Measurements from ENCODE around the gene E2F1. TPM values are rescaled to one million over a fixed set of nuclear protein-coding genes. Genes with fewer than 3 reads are reported as not detected.

The E2F1 gene
- total RNA-seq, 2 experiments from 2014 or later = 128 to 148 TPM

DNA sequence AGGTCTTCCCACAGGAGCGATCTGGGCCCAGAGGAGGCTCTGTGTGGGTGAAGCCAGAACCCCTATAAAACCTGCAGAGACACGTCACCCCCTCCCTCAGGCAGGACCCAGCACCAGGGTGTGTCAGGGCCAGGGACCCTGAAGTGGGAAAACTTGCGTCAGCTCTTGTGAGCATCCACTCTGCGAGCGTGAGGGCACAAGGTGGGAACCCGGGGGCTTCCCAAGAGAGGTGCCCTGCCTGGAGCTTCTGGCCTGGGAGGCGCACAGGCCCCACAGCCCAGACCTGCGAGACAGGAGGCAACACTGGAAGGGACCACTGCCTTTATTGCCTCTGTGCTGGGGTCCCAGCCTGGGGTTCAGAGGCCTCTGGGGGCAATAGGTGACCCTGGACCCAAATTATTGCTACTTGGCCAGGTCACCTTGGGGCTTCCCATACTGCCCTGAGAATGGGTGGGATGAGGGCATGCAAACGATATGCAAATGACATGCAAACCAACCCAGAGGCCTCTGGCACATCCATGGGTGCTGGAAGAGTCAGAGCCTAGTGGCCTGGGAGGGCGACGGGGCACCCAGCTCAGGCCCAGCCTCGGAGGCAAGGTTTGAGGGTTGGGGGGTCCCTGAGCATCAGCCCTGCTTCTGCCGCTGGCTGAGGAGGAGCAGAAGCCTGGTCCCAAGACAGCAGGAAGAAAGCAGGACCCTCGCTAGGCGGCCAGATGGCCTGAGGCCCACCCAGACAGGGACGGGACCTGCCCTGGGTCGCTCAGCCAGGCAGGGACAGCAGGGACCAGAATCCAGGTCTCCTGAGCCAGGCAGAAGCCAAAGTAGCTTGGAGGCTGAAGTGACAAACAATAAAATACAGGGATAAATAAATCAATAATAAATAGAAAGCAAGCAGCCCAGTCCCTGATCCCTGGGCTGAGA, 29.1 kb downstream of the E2F1 start:
- ChIA-PET CTCF (ENCODE audit: unreplicated experiment) (no interaction called here), POLR2A (no interaction called here)
- Histone ChIP-seq H3K27ac (ENCODE audit: low read depth, low read length, poor library complexity, severe bottlenecking) (no peak overlapping the region), H2AFZ (ENCODE audit: low read length) (no peak overlapping the region), H3K4me3 (ENCODE audit: low read depth, low read length, poor library complexity, severe bottlenecking) (no peak overlapping the region), H3K9me2 (ENCODE audit: insufficient read depth, low read length) (no peaks in the 10 kb centered on the region), H4K20me1 (ENCODE audit: insufficient read depth, low read length) (no peaks in the 10 kb centered on the region), H3K4me1 (ENCODE audit: insufficient read depth, low read length, poor library complexity, severe bottlenecking) (peaks cover 19% of the 10 kb centered on the region), H3K4me2 (ENCODE audit: low read length) (no peak overlapping the region), H3K36me3 (ENCODE audit: insufficient read depth, low read length) (peaks cover 27% of the 10 kb centered on the region; the same call in 1 of the 2 replicates), H3K9me3 (ENCODE audit: low read length) (no peaks in the 10 kb centered on the region), H3K79me2 (ENCODE audit: insufficient read depth, low read depth, low read length) (no peaks in the 10 kb centered on the region)
- no TSS peak for BruUV-seq (replicated peaks)
- DNase-seq (ENCODE audit: low spot score) = no peak
- intact Hi-C loops (cut with micrococcal nuclease; ENCODE audit: unreplicated experiment) = no loop called here
- TF ChIP-seq, protein P1, sequence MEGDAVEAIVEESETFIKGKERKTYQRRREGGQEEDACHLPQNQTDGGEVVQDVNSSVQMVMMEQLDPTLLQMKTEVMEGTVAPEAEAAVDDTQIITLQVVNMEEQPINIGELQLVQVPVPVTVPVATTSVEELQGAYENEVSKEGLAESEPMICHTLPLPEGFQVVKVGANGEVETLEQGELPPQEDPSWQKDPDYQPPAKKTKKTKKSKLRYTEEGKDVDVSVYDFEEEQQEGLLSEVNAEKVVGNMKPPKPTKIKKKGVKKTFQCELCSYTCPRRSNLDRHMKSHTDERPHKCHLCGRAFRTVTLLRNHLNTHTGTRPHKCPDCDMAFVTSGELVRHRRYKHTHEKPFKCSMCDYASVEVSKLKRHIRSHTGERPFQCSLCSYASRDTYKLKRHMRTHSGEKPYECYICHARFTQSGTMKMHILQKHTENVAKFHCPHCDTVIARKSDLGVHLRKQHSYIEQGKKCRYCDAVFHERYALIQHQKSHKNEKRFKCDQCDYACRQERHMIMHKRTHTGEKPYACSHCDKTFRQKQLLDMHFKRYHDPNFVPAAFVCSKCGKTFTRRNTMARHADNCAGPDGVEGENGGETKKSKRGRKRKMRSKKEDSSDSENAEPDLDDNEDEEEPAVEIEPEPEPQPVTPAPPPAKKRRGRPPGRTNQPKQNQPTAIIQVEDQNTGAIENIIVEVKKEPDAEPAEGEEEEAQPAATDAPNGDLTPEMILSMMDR (conservative IDR thresholded peaks at IDR 0.05; ENCODE audit: low read length) = no peak
- no peak for TF ChIP-seq EZH2phosphoT487 (IDR thresholded peaks at IDR 0.05; ENCODE audit: borderline replicate concordance, low read depth, low read length)

DNA sequence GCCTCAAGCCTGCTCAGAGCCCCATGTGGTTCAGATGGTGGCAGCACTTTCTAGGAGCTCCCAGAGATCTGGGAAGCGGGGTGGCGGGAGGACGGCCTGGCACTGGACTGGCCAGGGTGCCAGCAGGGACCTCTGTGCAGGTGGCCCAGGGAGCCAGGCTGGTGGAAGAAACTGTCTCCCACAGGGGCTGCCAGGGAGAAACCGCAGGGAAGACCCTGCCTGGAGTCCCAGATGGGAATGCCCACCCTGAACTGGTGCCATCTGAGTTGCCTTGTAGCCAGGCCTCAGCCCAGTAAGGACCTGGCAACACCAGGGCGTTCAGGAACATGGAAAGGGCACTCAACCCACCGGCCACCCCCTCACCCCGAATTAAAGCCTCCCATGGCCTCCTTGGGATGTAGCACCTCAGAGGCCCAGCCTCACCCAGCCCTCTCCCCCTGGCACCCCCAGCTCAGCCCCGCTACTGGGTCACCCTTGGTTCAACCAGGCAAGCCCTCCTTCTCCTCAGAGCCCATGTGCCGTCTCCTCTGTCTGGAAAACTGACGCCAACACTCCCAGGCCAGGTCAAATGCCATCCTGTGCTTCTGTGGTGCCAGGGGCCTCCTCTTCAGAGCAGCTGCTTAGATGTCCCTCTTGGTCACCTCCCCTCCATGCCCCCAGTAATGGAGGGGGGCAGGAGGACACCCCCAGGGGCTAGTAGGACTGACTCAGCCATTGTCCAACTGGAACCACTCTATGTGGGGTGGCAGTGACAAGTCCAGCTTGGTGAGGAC, 30.0 kb downstream of the E2F1 start:
- peaks cover 27% of the 10 kb centered on the region; the same call in 1 of the 2 replicates for H3K36me3 ChIP-seq (ENCODE audit: insufficient read depth, low read length)
- H4K20me1 ChIP-seq (ENCODE audit: insufficient read depth, low read length) = no peaks in the 10 kb centered on the region
- POLR2A ChIA-PET = no interaction called here
- CTCF ChIA-PET (ENCODE audit: unreplicated experiment) = no interaction called here
- H3K79me2 ChIP-seq (ENCODE audit: insufficient read depth, low read depth, low read length) = no peaks in the 10 kb centered on the region
- no peak overlapping the region for H3K4me3 ChIP-seq (ENCODE audit: low read depth, low read length, poor library complexity, severe bottlenecking)
- no peak for DNase-seq (ENCODE audit: low spot score)
- H3K27ac ChIP-seq (ENCODE audit: low read depth, low read length, poor library complexity, severe bottlenecking) = no peak overlapping the region
- no TSS peak for BruUV-seq (replicated peaks)
- TF ChIP-seq, protein P1 (conservative IDR thresholded peaks at IDR 0.05; ENCODE audit: low read length) = no peak
- TF ChIP-seq EZH2phosphoT487 (IDR thresholded peaks at IDR 0.05; ENCODE audit: borderline replicate concordance, low read depth, low read length) = no peak
- H3K9me2 ChIP-seq (ENCODE audit: insufficient read depth, low read length) = no peaks in the 10 kb centered on the region
- no peaks in the 10 kb centered on the region for H3K9me3 ChIP-seq (ENCODE audit: low read length)
- H3K4me2 ChIP-seq (ENCODE audit: low read length) = no peak overlapping the region
- H2AFZ ChIP-seq (ENCODE audit: low read length) = no peak overlapping the region
- intact Hi-C loops (cut with micrococcal nuclease; ENCODE audit: unreplicated experiment) = no loop called here
- peaks cover 19% of the 10 kb centered on the region for H3K4me1 ChIP-seq (ENCODE audit: insufficient read depth, low read length, poor library complexity, severe bottlenecking)

All from OCI-LY7 (cell line).